ENCODE data around the gene DLD.

GRCh38 chr7:107964510-107964909, 73.5 kb downstream of the DLD start:
- TF ChIP-seq SIN3A (conservative IDR thresholded peaks at IDR 0.05 in 1 of 2, IDR thresholded peaks at IDR 0.05 in 1 of 2; ENCODE audit: low read depth in 1 of 2, low read length in 2 of 2), result no peak
- TF ChIP-seq POLR2A (IDR thresholded peaks at IDR 0.05; ENCODE audit: control extremely low read depth in 1 of 2, low read depth in 2 of 2, low read length in 2 of 2), result no peak
- no peak for TF ChIP-seq CTCF (IDR thresholded peaks at IDR 0.05; ENCODE audit: control extremely low read depth in 1 of 3, insufficient read depth in 1 of 3, low read depth in 1 of 3, low read length in 3 of 3)
- no peak for TF ChIP-seq GABPA (IDR thresholded peaks at IDR 0.05; ENCODE audit: borderline replicate concordance, insufficient read depth, low read length)
- TF ChIP-seq POLR2AphosphoS5 (IDR thresholded peaks at IDR 0.05; ENCODE audit: low read depth, low read length), result no peak
- no peak for TF ChIP-seq YY1 (IDR thresholded peaks at IDR 0.05; ENCODE audit: low read depth, low read length)
- no peak for TF ChIP-seq ATF2 (IDR thresholded peaks at IDR 0.05; ENCODE audit: low read length)
- TF ChIP-seq SP1 (IDR thresholded peaks at IDR 0.05; ENCODE audit: low read depth, low read length), result no peak
- TF ChIP-seq MAX (IDR thresholded peaks at IDR 0.05), result no peak
- no peak for TF ChIP-seq ATF3 (IDR thresholded peaks at IDR 0.05; ENCODE audit: insufficient read depth, low read depth, low read length)
- no peak for TF ChIP-seq CHD2 (IDR thresholded peaks at IDR 0.05; ENCODE audit: low read length)
- no peak for TF ChIP-seq SRF (IDR thresholded peaks at IDR 0.05; ENCODE audit: low read depth, low read length)
- no peak for TF ChIP-seq CBX5 (IDR thresholded peaks at IDR 0.05; ENCODE audit: low read depth, low read length)
- no peak for TF ChIP-seq CHD1 (IDR thresholded peaks at IDR 0.05; ENCODE audit: low read depth, low read length)

Measured in H1 (cell line).